Smooth muscle cell (in vitro differentiated cells): ENCODE measurements around the gene ARHGEF19. TPM values are rescaled to one million over a fixed set of nuclear protein-coding genes. Genes with fewer than 3 reads are reported as not detected.

Experiments used
- DNase-seq: peaks from one replicate; lab custom pipeline; 2025; ENCODE audit not compliant: unreplicated experiment; lab: John Stamatoyannopoulos, UW
- H2AFZ ChIP-seq: fragments of 200-600 bp; sonication (generic); 2 replicates; pipeline ENCODE4 v1.6.0; 2016; ENCODE audit warnings: antibody characterized with exemption, low read depth, mild to moderate bottlenecking
- H3F3A ChIP-seq: fragments of 200-600 bp; sonication (generic); 2 replicates; pipeline ENCODE4 v1.6.0; 2017; ENCODE audit warnings: antibody characterized with exemption, low read depth
- H3K27ac ChIP-seq: fragments of 200-600 bp; sonication (generic); 2 replicates; pipeline ENCODE4 v1.5.1; 2016; ENCODE audit warnings: low read depth, mild to moderate bottlenecking
- H3K27me3 ChIP-seq: fragments of 200-600 bp; sonication (generic); 2 replicates; pipeline ENCODE4 v1.6.1; 2016; ENCODE audit warnings: low read depth, mild to moderate bottlenecking
- H3K36me3 ChIP-seq: fragments of 200-600 bp; sonication (generic); 2 replicates; pipeline ENCODE4 v1.5.1; 2016; ENCODE audit warnings: low read depth
- H3K4me1 ChIP-seq: fragments of 200-600 bp; sonication (generic); 2 replicates; pipeline ENCODE4 v1.5.1; 2016; ENCODE audit warnings: low read depth
- H3K4me2 ChIP-seq: fragments of 200-600 bp; sonication (generic); 2 replicates; pipeline ENCODE4 v1.6.0; 2016; ENCODE audit warnings: mild to moderate bottlenecking
- H3K4me3 ChIP-seq: fragments of 200-600 bp; sonication (generic); 2 replicates; pipeline ENCODE4 v1.5.1; 2016; ENCODE audit warnings: mild to moderate bottlenecking
- H3K79me2 ChIP-seq: fragments of 200-600 bp; sonication (generic); 2 replicates; pipeline ENCODE4 v1.6.0; 2016; ENCODE audit warnings: low read depth, mild to moderate bottlenecking
- H3K9ac ChIP-seq: fragments of 200-600 bp; sonication (generic); 2 replicates; pipeline ENCODE4 v1.6.0; 2016; ENCODE audit warnings: low read depth
- H3K9me3 ChIP-seq: fragments of 200-600 bp; sonication (generic); replicated peaks from 2 replicates; pipeline ENCODE4 v1.5.1; 2016; ENCODE audit warnings: low read depth
- H4K20me1 ChIP-seq: fragments of 200-600 bp; sonication (generic); 2 replicates; pipeline ENCODE4 v1.6.0; 2016; ENCODE audit warnings: low read depth
- WGBS: methylation state at CpG from one replicate; pipeline ENCODE4 v1.1.7; 2016; ENCODE audit warnings: low lambda C conversion rate; 5-methylcytosine and 5-hydroxymethylcytosine counted together
- polyA plus RNA-seq: library from polyadenylated mRNA; unstranded; fragments of >200 nt; fragmentation: Nextera tagmentation; extraction: Ambion mirVana; gene quantifications from 2 replicates; pipeline ENCODE4 v1.2.1, GENCODE V29; 2016
- total RNA-seq: library from RNA; depleted of rRNA; stranded (reverse); fragments of >200 nt; gene quantifications from 2 replicates; pipeline ENCODE4 v1.2.3, GENCODE V29; 2014
- TF ChIP-seq, protein P1 (sequence below): fragments of 200-600 bp; sonication (generic); IDR thresholded peaks from 2 replicates; pipeline ENCODE4 v1.5.1; 2017; ENCODE audit warnings: borderline replicate concordance, mild to moderate bottlenecking, antibody characterized with exemption; ENCODE audit not compliant: insufficient read depth, poor library complexity, severe bottlenecking

ARHGEF19 gene
- total and polyA plus RNA-seq, 2 experiments from 2014 or later = 32.1 to 45.9 TPM

DNA sequence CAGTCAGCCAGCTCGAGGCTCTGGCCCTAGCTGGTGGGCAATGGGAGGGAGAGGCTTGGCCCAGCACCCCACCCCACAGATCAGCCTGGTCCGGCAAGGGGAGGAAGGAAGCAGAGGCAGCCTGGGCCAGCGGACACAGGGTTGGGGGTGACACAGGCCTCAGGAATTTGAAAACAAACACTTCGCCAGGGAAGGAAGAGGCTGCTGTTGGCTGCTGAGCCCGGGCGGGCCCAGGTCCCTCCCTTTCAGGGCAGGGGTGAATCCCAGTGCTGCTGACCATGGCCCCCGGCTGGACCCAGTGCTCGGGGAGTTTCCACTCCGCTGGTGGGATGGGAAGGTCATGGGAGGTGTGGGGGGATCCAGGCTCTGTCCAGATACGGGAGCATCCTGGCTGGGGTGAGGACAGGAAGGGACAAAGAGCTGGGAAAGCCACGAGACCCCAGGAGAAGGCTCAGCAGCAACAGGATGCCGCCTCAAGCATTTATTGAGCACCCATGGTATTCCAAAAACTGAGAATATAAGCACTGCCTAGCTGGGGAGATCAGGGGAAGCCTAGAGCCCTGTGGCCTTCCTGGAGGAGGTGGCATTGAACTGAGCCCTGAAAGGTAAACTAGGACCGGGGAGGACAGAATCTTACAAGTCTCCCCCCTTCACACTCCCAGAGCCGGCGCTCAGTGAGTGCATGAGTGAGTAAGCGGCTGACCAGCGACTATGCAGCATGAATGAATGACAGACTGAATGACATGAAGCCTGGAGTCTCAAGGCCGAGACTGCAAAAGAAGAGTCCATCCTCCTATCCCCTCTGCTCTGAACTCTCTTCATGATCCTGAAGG is 30.3 kb downstream of the ARHGEF19 start:
- no peaks in the 10 kb centered on the region for H3K9me3 ChIP-seq
- H3K4me2 ChIP-seq = peak overlapping the region; percentile 36
- H4K20me1 ChIP-seq = no peaks in the 10 kb centered on the region
- peak; percentile 53 for DNase-seq
- no peak overlapping the region for H3K4me3 ChIP-seq
- peak overlapping the region; percentile 34 for H3K9ac ChIP-seq
- H3K36me3 ChIP-seq = no peaks in the 10 kb centered on the region
- no peaks in the 10 kb centered on the region for H3K79me2 ChIP-seq
- TF ChIP-seq, protein P1, sequence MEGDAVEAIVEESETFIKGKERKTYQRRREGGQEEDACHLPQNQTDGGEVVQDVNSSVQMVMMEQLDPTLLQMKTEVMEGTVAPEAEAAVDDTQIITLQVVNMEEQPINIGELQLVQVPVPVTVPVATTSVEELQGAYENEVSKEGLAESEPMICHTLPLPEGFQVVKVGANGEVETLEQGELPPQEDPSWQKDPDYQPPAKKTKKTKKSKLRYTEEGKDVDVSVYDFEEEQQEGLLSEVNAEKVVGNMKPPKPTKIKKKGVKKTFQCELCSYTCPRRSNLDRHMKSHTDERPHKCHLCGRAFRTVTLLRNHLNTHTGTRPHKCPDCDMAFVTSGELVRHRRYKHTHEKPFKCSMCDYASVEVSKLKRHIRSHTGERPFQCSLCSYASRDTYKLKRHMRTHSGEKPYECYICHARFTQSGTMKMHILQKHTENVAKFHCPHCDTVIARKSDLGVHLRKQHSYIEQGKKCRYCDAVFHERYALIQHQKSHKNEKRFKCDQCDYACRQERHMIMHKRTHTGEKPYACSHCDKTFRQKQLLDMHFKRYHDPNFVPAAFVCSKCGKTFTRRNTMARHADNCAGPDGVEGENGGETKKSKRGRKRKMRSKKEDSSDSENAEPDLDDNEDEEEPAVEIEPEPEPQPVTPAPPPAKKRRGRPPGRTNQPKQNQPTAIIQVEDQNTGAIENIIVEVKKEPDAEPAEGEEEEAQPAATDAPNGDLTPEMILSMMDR = no peak
- H2AFZ ChIP-seq = no peak overlapping the region
- H3K27ac ChIP-seq = peak overlapping the region; percentile 73
- peaks cover 10% of the 10 kb centered on the region for H3F3A ChIP-seq
- H3K4me1 ChIP-seq = peaks cover 5% of the 10 kb centered on the region
- WGBS = 32% methylated on average over 18 of the region's 18 CpGs
- no peaks in the 10 kb centered on the region for H3K27me3 ChIP-seq

DNA sequence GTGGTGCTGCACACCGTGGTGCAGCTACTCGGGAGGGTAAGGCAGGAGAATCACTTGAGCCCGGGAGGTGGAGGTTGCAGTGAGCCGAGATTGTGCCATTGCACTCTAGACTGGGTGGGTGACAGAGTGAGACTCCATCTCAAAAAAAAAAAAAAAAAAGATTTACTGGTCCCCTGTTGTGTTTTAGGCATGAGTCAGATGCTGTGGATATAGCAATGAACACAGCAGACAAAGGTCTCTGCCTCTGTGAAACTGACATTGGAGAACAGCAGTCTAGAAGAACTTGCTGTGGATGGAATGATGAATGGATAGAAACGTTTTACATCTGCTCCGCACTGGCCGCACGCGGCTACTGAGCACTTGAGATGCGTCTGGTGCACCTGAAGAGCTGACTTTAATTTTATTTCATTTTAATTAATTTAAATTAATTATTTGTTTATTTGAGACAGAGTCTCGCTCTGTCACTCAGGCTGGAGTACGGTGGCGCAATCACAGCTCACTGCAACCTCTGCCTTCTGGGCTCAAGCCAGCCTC is 32.1 kb downstream of the ARHGEF19 start:
- H3K9ac ChIP-seq = no peak overlapping the region
- TF ChIP-seq, protein P1 = no peak
- no peaks in the 10 kb centered on the region for H3K79me2 ChIP-seq
- H3K27ac ChIP-seq = peak overlapping the region; percentile 73
- peaks cover 19% of the 10 kb centered on the region for H3K4me1 ChIP-seq
- no peaks in the 10 kb centered on the region for H3K9me3 ChIP-seq
- no peaks in the 10 kb centered on the region for H3K27me3 ChIP-seq
- DNase-seq = no peak
- H4K20me1 ChIP-seq = no peaks in the 10 kb centered on the region
- WGBS = 81% methylated on average over 13 of the region's 13 CpGs
- H3K4me3 ChIP-seq = no peak overlapping the region
- H3K36me3 ChIP-seq = no peaks in the 10 kb centered on the region
- H3K4me2 ChIP-seq = no peak overlapping the region
- peaks cover 17% of the 10 kb centered on the region for H3F3A ChIP-seq
- no peak overlapping the region for H2AFZ ChIP-seq

DNA sequence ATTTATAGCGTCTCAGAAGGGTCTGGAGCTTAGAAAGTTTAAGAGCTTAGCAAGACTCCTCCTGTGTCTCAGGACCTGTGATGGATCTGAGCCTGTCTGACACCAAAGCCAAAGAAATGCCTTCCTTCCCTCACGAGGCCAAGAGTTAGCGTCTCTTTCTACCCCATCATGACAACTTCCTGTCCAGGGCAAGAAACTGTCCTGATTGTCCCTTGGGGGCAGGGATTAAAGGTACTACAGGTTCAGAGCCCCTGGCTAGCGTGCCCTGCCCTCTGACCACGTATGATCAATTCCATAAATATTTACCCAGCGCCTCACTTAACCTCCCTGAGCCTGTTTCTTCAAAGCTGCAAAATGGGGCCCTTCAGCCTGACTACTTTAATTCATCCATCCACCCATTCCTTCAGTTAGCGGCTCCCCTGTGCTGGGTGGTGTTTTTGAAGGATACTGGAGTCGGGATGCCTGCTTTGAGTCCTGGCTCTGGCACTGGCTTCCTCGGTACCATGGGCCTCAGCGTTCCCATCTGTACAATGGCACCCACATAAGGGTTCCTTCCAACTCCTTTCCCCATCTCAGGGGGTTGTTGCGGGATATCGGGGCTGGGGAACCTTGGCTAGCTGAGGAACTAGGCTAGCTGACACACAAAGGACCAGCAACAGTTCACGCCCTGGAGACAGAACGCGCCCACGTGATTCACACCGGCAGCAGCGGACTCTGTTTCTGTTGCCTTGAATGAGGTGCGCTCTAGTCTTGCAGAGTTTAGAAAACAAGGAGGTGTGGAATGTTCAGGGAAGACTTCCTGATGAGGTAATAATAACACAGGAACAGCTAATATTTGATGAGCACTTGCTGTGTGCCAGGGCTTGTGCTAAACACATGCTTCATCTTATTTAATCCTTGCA is 33.6 kb downstream of the ARHGEF19 start:
- H2AFZ ChIP-seq = no peak overlapping the region
- peak overlapping the region; percentile 9 for H3K27ac ChIP-seq

More for the DNA sequence above, 33.6 kb downstream of the ARHGEF19 start:
- Histone ChIP-seq H3K4me3 (no peak overlapping the region), H3K79me2 (no peaks in the 10 kb centered on the region), H3K4me2 (no peak overlapping the region), H3K4me1 (peaks cover 31% of the 10 kb centered on the region), H4K20me1 (no peaks in the 10 kb centered on the region), H3K27me3 (no peaks in the 10 kb centered on the region), H3F3A (peaks cover 17% of the 10 kb centered on the region), H3K9ac (no peak overlapping the region), H3K36me3 (no peaks in the 10 kb centered on the region), H3K9me3 (no peaks in the 10 kb centered on the region)
- TF ChIP-seq, protein P1 = no peak
- 70% methylated on average over 19 of the region's 19 CpGs for WGBS
- DNase-seq = no peak
